GM12801 (cell line): Measurements from ENCODE around the gene LGALS14.

Source experiments
- CTCF ChIP-seq: IDR thresholded peaks from one replicate; pipeline ENCODE4 v1.5.1; 2011; ENCODE audit warnings: control low read depth; ENCODE audit not compliant: insufficient read length; ENCODE audit errors: extremely low read depth

Gene LGALS14

GRCh38 chr19:39729594-39729993 lies 25.3 kb downstream of the LGALS14 start:
- TF ChIP-seq CTCF, result no peak

DNA sequence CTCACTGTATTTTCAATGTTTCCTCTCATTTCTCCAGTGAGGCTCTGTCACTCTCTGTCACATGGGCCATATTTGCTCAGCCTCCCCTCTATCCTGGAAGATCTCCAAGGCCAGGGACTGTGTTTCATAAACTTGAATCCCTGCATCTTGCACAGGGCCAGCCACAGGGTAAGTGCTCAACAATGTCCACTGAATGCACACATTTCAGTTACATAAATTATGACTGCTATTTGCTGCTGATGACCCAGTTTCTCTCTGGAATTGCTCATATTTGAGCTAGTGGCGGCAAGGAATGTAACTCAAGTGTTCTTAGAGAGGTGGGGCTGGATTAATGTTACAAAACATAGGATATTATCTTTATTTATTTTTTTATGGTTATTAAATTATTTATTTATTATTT lies 27.4 kb downstream of the LGALS14 start:
- no peak for TF ChIP-seq CTCF

DNA sequence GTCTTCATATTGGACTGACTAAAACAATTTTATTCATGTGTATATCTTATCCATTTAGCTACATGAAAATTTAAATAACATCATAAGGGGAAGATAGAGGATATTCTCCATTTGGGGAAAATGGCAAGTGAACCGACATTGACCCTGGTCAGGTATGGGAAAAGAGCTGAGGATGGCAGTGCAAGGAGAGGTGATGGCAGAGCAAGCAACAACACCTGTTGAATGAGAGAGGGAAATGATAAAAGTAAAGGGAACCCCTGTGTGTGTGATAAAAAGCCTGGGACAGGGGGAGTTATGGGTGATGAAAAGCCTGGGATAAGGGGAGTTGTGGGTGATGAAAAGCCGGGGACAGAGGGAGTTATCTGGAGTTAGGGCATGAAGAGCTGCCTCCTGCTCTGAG lies 29.6 kb downstream of the LGALS14 start:
- TF ChIP-seq CTCF, result no peak

DNA sequence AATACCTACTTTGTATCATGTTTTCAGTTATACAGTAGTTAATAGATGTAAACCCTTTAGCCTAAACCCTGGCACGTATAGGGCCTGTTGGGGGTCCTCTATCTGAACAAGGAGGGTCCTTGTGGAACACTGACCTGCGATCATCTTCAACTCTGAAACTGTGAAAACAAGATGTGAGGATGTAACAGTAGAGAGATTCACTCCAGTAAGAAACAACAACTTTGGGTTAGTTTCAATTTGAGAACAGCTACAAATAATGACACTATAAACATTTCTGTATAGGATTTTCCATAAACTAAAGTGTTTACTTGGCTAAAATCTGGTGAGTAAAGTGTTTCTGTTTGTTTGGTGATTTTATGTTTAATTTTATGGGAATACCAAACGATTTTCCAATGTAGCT lies 31.4 kb downstream of the LGALS14 start:
- no peak for TF ChIP-seq CTCF

DNA sequence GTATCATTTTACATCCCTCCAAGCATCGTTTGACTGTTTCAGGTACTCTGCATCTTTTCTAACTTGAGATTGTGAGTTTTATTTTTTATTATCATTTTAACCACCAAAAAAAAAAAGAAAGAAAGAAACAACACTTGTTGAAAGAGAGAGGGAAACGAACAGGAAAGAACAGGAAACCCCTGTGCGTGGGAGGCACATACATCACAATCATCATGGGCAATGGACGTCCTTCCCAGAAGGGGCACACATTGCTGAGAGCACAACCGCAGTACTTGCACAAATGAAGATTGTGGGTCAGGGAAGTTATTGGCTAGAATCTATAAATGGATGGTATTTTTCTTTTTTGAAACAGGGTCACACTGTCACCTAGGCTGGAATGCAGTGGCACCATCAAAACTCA lies 31.8 kb downstream of the LGALS14 start:
- TF ChIP-seq CTCF, result no peak

GRCh38 chr19:39737351-39737750 lies 33.1 kb downstream of the LGALS14 start:
- no peak for TF ChIP-seq CTCF

DNA sequence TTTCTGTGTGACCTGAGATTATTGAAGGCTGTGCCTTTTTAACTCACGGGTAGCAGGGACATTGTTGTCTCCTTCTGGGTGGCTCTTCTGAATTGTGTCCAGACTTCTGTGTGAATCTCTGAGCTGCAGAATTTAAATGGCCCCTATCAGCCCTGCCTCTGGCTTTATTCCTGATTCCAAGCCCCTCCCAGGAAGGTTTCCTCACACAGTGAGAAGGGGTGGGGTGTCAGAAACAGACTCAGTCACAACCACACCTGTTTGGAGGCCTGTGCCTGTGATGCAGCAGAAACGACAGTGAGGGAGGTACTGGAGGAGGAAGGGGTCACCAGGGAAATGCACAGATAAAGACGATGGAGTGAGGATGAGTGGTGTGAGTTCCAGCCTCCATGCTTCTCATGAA lies 33.6 kb downstream of the LGALS14 start, which contains the start of gene CLC:
Gene CLC (minus strand): TSS at position 139 of the 400 bp plus-strand sequence. CDS start 77 bp downstream, at position 62.
- TF ChIP-seq CTCF, result no peak

DNA sequence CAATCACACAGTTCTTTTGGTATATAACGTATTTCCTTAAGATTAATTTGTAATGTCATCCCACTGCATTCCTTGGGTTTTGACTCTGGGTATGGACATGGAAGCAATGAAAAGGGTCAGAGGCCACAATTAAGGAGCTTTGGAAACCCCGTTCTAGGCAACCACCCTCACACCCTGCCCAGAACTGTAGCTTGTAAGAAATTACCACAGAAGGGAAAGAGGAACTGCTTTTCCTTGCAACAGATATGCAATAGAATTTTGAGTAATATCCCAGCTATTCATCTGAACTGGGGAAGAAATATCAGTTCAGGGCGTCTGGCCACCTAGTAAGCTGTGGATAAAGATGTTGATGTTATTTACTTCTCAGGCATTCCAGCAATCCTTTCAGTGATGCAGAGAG lies 34.5 kb downstream of the LGALS14 start:
- TF ChIP-seq CTCF, result no peak
